Neural crest cell (in vitro differentiated cells): ENCODE measurements around the gene LORICRIN. TPM values are rescaled to one million over a fixed set of nuclear protein-coding genes. Genes with fewer than 3 reads are reported as not detected.

Experiments
- DNase-seq: peaks from one replicate; pipeline ENCODE4 v3.0.0; 2021; ENCODE audit warnings: low read depth, mixed read lengths, low spot score
- H3K27ac Mint-ChIP-seq: one replicate; pipeline ENCODE4 v1.8.0; 2021; ENCODE audit warnings: mild to moderate bottlenecking, mixed read lengths; ENCODE audit not compliant: unreplicated experiment
- H3K27me3 Mint-ChIP-seq: 2 replicates; pipeline ENCODE4 v1.8.0; 2021; ENCODE audit warnings: low read depth, mild to moderate bottlenecking, mixed read lengths
- H3K36me3 Mint-ChIP-seq: 2 replicates; pipeline ENCODE4 v1.8.0; 2021; ENCODE audit warnings: low read depth, mild to moderate bottlenecking, mixed read lengths
- H3K4me1 Mint-ChIP-seq: 2 replicates; pipeline ENCODE4 v1.8.0; 2021; ENCODE audit warnings: mixed read lengths
- H3K4me3 Mint-ChIP-seq: one replicate; pipeline ENCODE4 v1.8.0; 2021; ENCODE audit warnings: mild to moderate bottlenecking, mixed read lengths
- H3K9me3 Mint-ChIP-seq: 2 replicates; pipeline ENCODE4 v1.8.0; 2021; ENCODE audit warnings: mixed read lengths
- CTCF ChIP-seq: fragments of 200-600 bp; sonication (generic); conservative IDR thresholded peaks from 2 replicates; pipeline ENCODE4 v1.5.0; 2021; ENCODE audit warnings: antibody characterized with exemption, mild to moderate bottlenecking
- total RNA-seq: library from RNA; stranded (reverse); gene quantifications from 2 replicates; pipeline ENCODE4 v1.2.1, GENCODE V29; 2021

LORICRIN gene
- total RNA-seq, 1 donor from 2014 or later, result not detected

DNA sequence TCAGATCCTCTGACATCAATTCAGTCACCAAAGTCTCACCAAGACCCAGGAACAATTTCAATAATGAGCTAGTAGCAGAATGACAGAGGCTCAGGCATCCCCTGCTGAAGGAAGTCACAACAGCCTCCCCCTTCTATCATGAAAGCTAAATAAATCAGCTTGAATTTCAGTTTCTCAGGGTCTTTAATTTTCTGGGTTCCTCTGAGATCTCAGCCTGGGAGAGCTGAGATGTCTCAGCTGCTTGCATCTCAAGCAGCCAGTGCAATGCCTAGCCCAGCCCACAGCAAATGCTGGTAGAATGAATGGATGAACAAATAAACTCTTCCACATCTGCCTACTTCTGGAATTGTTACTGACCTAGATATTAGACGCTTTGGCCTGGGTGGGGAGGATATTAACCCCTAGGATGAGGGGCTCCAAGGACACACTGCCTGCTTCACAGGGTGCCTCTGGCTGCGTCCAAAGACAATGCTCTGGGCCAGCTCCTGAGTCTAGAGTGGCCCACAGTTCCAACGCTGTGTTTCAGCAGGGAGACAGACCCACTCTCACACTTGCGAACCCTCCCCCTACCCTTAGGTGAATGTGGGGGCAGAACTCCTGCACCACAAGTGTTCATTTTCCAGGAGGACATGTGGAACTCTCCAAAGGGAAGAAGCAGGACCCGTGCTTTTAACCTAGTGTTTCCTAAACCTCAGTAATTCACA lies 11.2 kb upstream of the LORICRIN start:
- Mint-ChIP-seq H3K27ac (no peak overlapping the region), H3K4me3 (no peak overlapping the region), H3K4me1 (no peaks in the 10 kb centered on the region), H3K27me3 (peaks cover 50% of the 10 kb centered on the region), H3K36me3 (no peaks in the 10 kb centered on the region), H3K9me3 (peaks cover 5% of the 10 kb centered on the region)
- TF ChIP-seq CTCF, result no peak
- no peak for DNase-seq

DNA sequence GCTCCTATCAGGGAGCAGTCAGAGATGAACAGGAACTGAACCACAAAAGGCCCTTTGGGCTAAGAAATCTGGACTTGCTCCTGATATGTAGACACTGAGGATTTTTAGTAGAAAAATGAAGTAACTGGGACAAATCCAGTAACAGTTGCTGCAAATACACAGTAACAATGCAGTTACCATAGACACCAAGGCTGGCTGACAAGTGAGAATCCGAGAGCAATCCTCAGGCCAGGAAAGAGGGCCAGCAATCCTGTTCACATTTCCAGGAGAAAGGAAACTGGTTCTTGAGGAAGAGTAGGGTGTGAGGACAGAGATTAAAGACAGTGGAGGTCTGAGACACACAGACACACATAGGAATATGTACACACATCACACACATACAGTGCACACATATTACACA lies 9.3 kb upstream of the LORICRIN start:
- Mint-ChIP-seq H3K4me3 (no peak overlapping the region), H3K4me1 (no peaks in the 10 kb centered on the region), H3K27ac (no peak overlapping the region), H3K36me3 (no peaks in the 10 kb centered on the region), H3K27me3 (peaks cover 58% of the 10 kb centered on the region), H3K9me3 (no peaks in the 10 kb centered on the region)
- no peak for TF ChIP-seq CTCF
- no peak for DNase-seq

- peaks cover 63% of the 10 kb centered on the region for H3K27me3 Mint-ChIP-seq
- no peak overlapping the region for H3K27ac Mint-ChIP-seq
- H3K36me3 Mint-ChIP-seq, result no peaks in the 10 kb centered on the region
- no peak for TF ChIP-seq CTCF
- H3K9me3 Mint-ChIP-seq, result no peaks in the 10 kb centered on the region
- no peak overlapping the region for H3K4me3 Mint-ChIP-seq
- no peak for DNase-seq
- H3K4me1 Mint-ChIP-seq, result no peaks in the 10 kb centered on the region
Observed at GRCh38 chr1:153251087-153251486, 8.4 kb upstream of the LORICRIN start.

DNA sequence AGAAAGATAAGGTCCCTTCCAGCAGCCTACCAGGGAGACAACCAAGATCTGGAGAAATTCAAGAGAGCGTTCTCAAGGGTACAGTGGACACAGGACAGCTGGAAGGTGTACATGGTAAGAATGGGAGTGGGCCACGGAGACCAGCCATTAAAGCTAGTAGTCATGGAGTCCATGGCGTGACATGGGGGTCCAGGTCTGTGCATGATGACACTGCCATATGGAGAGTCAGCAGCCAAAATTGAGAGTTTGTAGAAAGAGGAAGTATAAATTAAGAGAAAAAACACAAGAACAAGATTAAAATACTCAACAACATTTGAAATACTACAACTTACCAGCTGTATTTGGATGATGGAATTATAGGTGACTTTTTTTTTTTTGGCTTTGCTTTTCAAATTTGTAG lies 7.9 kb upstream of the LORICRIN start:
- no peak for TF ChIP-seq CTCF
- Mint-ChIP-seq H3K9me3 (no peaks in the 10 kb centered on the region), H3K36me3 (no peaks in the 10 kb centered on the region), H3K4me1 (no peaks in the 10 kb centered on the region), H3K27ac (no peak overlapping the region), H3K4me3 (no peak overlapping the region), H3K27me3 (peaks cover 61% of the 10 kb centered on the region)
- DNase-seq, result no peak

GRCh38 chr1:153251988-153252387 lies 7.5 kb upstream of the LORICRIN start:
- Mint-ChIP-seq H3K27me3 (peaks cover 61% of the 10 kb centered on the region), H3K36me3 (no peaks in the 10 kb centered on the region), H3K4me3 (no peak overlapping the region), H3K4me1 (no peaks in the 10 kb centered on the region), H3K9me3 (no peaks in the 10 kb centered on the region), H3K27ac (no peak overlapping the region)
- DNase-seq, result no peak
- no peak for TF ChIP-seq CTCF
